Activated B cell treated with CpG ODN at 0.5 μM for 24 hours (primary cell): ENCODE results near the gene MAP2K3. TPM values are rescaled to one million over a fixed set of nuclear protein-coding genes. Genes with fewer than 3 reads are reported as not detected.

Experiments used
- ATAC-seq: fragments of 200-7000 bp; cut with Tn5 transposase; one replicate; pipeline ENCODE4 v1.10.0; 2021; ENCODE audit warnings: low read depth, mild to moderate bottlenecking, moderate library complexity
- CTCF ChIA-PET: fragments of 350-600 bp; sonication (Branson Sonifier 250); formaldehyde crosslinking; loops from one replicate; lab custom pipeline; 2021; ENCODE audit warnings: antibody characterized with exemption; lab: Charles Lee
- POLR2A ChIA-PET: fragments of 350-600 bp; sonication (Branson Sonifier 250); formaldehyde crosslinking; loops from one replicate; lab custom pipeline; 2021; ENCODE audit warnings: antibody characterized with exemption; lab: Charles Lee
- DNase-seq: peaks from one replicate; pipeline ENCODE4 v3.0.0; 2022
- H3K27ac Mint-ChIP-seq: one replicate; pipeline ENCODE4 v1.8.0; 2020; ENCODE audit warnings: mixed read lengths
- H3K27me3 Mint-ChIP-seq: one replicate; pipeline ENCODE4 v1.8.0; 2021; ENCODE audit warnings: mixed read lengths
- H3K36me3 Mint-ChIP-seq: one replicate; pipeline ENCODE4 v1.8.0; 2021; ENCODE audit warnings: low read depth, mixed read lengths
- H3K4me1 Mint-ChIP-seq: one replicate; pipeline ENCODE4 v1.8.0; 2021; ENCODE audit warnings: mixed read lengths
- H3K4me3 Mint-ChIP-seq: one replicate; pipeline ENCODE4 v1.8.0; 2020; ENCODE audit warnings: mild to moderate bottlenecking, mixed read lengths
- H3K9me3 Mint-ChIP-seq: one replicate; pipeline ENCODE4 v1.8.0; 2020; ENCODE audit warnings: mixed read lengths
- intact Hi-C: fragments of 100-400 bp; cut with micrococcal nuclease; formaldehyde crosslinking; loops from one replicate; pipeline ENCODE4 v1.15.1; 2024
- total RNA-seq: library from RNA; stranded (reverse); gene quantifications from 2 replicates; pipeline ENCODE4 v1.2.3, GENCODE V29; 2022
- TF ChIP-seq, protein P1 (sequence below): fragments of 200-600 bp; IDR thresholded peaks from one replicate; pipeline ENCODE4 v1.8.0; 2022; ENCODE audit warnings: antibody characterized with exemption, mild to moderate bottlenecking

The MAP2K3 gene
- total RNA-seq, 1 donor from 2014 or later = 81.1 TPM

DNA sequence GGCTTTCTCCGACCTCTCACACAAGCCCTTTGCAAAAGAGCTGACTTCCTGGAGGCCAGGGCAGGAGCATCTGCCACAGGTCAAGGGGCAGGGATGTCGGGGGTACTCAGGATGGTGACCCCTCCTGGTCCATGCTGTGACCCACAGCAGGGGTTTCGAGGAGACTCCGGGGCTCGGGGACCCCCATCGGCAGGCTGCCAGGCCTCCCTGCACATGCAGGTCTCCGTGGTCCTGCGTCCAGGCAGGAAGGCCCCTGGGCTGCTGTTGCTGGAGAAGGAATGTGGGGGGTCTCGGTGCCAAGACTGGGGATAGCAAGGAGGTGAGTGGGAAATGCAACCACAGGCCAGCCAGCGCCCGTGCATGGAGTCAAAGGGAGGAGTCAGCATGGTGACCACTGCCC, 42.9 kb upstream of the MAP2K3 start:
- intact Hi-C loops = no loop called here
- POLR2A ChIA-PET = no interaction called here
- Mint-ChIP-seq H3K27me3 (peaks cover 5% of the 10 kb centered on the region), H3K9me3 (no peaks in the 10 kb centered on the region), H3K36me3 (no peaks in the 10 kb centered on the region), H3K4me1 (no peaks in the 10 kb centered on the region), H3K4me3 (no peak overlapping the region), H3K27ac (no peak overlapping the region)
- TF ChIP-seq, protein P1, sequence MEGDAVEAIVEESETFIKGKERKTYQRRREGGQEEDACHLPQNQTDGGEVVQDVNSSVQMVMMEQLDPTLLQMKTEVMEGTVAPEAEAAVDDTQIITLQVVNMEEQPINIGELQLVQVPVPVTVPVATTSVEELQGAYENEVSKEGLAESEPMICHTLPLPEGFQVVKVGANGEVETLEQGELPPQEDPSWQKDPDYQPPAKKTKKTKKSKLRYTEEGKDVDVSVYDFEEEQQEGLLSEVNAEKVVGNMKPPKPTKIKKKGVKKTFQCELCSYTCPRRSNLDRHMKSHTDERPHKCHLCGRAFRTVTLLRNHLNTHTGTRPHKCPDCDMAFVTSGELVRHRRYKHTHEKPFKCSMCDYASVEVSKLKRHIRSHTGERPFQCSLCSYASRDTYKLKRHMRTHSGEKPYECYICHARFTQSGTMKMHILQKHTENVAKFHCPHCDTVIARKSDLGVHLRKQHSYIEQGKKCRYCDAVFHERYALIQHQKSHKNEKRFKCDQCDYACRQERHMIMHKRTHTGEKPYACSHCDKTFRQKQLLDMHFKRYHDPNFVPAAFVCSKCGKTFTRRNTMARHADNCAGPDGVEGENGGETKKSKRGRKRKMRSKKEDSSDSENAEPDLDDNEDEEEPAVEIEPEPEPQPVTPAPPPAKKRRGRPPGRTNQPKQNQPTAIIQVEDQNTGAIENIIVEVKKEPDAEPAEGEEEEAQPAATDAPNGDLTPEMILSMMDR = no peak
- ATAC-seq (no peak), DNase-seq (no peak)
- CTCF ChIA-PET = interaction anchor here (0.5 kb wide), 1 partner anchor 1604 kb away, joined by 3 read pairs; no protein-coding TSS in a partner anchor

- no peak overlapping the region for H3K27ac Mint-ChIP-seq
- ATAC-seq = no peak
- H3K4me1 Mint-ChIP-seq = no peaks in the 10 kb centered on the region
- POLR2A ChIA-PET = no interaction called here
- H3K4me3 Mint-ChIP-seq = no peak overlapping the region
- TF ChIP-seq, protein P1 = no peak
- CTCF ChIA-PET = no interaction called here
- H3K27me3 Mint-ChIP-seq = peaks cover 5% of the 10 kb centered on the region
- intact Hi-C loops = no loop called here
- H3K36me3 Mint-ChIP-seq = no peaks in the 10 kb centered on the region
- DNase-seq = no peak
- H3K9me3 Mint-ChIP-seq = no peaks in the 10 kb centered on the region
Observed at GRCh38 chr17:21242026-21242697, 42.3 kb upstream of the MAP2K3 start.

DNA sequence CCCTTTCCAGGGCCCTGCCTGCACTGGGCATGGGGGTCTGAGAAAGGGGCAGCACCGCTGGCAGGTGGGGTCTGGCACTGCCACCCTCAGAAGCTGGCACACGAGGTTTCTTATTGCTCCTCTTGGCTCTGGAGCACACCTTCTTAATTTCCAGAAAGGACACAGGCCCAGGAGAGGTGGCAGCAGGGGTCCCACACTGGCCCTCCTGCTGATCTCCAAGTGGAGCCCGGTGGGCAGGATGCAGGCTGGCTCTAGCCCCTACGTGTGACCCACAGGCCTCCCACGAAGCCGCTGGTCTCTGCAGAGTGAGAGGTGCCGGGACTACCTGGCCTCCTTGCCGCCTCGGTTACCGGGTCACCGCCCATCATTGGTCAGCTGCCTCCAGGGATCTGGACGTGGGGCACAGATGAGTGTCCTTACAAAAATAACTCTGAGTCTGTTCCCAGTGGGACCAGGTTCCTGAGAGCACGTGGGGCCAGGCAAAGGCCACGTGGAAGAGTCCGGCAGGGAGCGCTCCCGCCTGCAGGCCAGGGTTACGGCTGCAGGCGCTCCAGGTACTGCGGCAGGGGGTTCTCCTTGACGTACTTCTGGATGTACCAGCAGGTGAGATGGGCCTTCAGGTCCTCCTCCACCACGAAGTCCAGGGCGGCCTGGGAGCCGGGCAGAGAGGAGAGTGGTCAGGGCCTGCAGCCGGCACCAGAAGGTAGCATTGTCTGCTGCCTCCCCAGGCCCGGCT, 41.6 kb upstream of the MAP2K3 start:
- ATAC-seq = no peak
- H3K4me3 Mint-ChIP-seq = no peak overlapping the region
- intact Hi-C loops = no loop called here
- no peaks in the 10 kb centered on the region for H3K9me3 Mint-ChIP-seq
- no peak for DNase-seq
- POLR2A ChIA-PET = no interaction called here
- no peaks in the 10 kb centered on the region for H3K27me3 Mint-ChIP-seq
- no peaks in the 10 kb centered on the region for H3K4me1 Mint-ChIP-seq
- TF ChIP-seq, protein P1 = no peak
- no peaks in the 10 kb centered on the region for H3K36me3 Mint-ChIP-seq
- no peak overlapping the region for H3K27ac Mint-ChIP-seq
- CTCF ChIA-PET = no interaction called here

GRCh38 chr17:21243516-21244303, 40.8 kb upstream of the MAP2K3 start:
- CTCF ChIA-PET = no interaction called here
- DNase-seq = no peak
- Mint-ChIP-seq H3K9me3 (no peaks in the 10 kb centered on the region), H3K36me3 (no peaks in the 10 kb centered on the region), H3K4me3 (no peak overlapping the region), H3K4me1 (no peaks in the 10 kb centered on the region), H3K27ac (no peak overlapping the region), H3K27me3 (no peaks in the 10 kb centered on the region)
- no peak for ATAC-seq
- intact Hi-C loops = no loop called here
- POLR2A ChIA-PET = no interaction called here
- TF ChIP-seq, protein P1 = no peak

DNA sequence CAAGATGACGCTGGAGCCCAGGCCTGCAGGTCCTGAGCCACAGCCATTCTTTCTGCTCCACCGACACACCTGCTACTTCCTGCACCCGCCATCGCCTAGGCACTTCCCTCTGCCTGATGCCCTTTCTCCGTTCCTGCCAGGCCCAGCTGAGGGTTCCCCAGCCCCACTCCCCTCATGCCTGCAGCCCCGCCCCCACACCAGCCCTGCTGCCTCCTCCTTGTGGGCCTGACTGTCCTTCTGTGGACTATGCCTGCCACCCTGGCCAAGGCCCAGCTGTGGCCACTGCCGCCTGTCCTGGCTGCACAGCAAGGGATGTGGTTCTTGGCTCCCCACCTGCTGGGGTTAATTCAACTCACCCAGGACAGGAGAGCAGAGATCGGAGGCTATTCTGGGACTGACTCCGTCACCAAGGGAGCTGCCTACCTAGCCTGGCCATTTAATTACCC, 38.8 kb upstream of the MAP2K3 start:
- POLR2A ChIA-PET = no interaction called here
- Mint-ChIP-seq H3K36me3 (no peaks in the 10 kb centered on the region), H3K27ac (no peak overlapping the region), H3K4me3 (no peak overlapping the region), H3K27me3 (no peaks in the 10 kb centered on the region), H3K4me1 (no peaks in the 10 kb centered on the region), H3K9me3 (no peaks in the 10 kb centered on the region)
- TF ChIP-seq, protein P1 = no peak
- intact Hi-C loops = no loop called here
- CTCF ChIA-PET = no interaction called here
- DNase-seq (no peak), ATAC-seq (peak; percentile 18)
